ENCODE data around the gene FRMD4A.

GRCh38 chr10:13741438-13741837, 589.3 kb downstream of the FRMD4A start:
- TF ChIP-seq CTCF (IDR thresholded peaks at IDR 0.05) = no peak
- no peak for TF ChIP-seq POLR2AphosphoS5 (IDR thresholded peaks at IDR 0.05)
- no peak for TF ChIP-seq POLR2A (IDR thresholded peaks at IDR 0.05)
- no peak for TF ChIP-seq EP300 (IDR thresholded peaks at IDR 0.05)
